H7 (cell line): ENCODE results near the gene NPDC1. TPM values are rescaled to one million over a fixed set of nuclear protein-coding genes. Genes with fewer than 3 reads are reported as not detected.

ENCODE experiments used
- DNase-seq: peaks from one replicate; pipeline ENCODE4 v3.0.0; 2012
- H3K27me3 ChIP-seq: 2 replicates; pipeline ENCODE4 v1.6.0; 2011; ENCODE audit warnings: mild to moderate bottlenecking, low read length; ENCODE audit not compliant: control insufficient read depth, insufficient read depth
- H3K36me3 ChIP-seq: replicated peaks from 2 replicates; pipeline ENCODE4 v1.5.1; 2011; ENCODE audit warnings: low read length; ENCODE audit not compliant: control insufficient read depth, insufficient read depth
- H3K4me3 ChIP-seq: 2 replicates; pipeline ENCODE4 v1.5.1; 2011; ENCODE audit warnings: low read depth, mild to moderate bottlenecking, control low read depth, low read length, moderate library complexity; ENCODE audit not compliant: insufficient read depth
- total RNA-seq: library from RNA; depleted of rRNA; stranded (reverse); fragments of >200 nt; shearing (Covaris generic); gene quantifications from 2 replicates; pipeline ENCODE4 v1.2.3, GENCODE V29; 2014

Gene NPDC1
- total RNA-seq, 1 experiment from 2014 or later = 10.1 TPM

DNA sequence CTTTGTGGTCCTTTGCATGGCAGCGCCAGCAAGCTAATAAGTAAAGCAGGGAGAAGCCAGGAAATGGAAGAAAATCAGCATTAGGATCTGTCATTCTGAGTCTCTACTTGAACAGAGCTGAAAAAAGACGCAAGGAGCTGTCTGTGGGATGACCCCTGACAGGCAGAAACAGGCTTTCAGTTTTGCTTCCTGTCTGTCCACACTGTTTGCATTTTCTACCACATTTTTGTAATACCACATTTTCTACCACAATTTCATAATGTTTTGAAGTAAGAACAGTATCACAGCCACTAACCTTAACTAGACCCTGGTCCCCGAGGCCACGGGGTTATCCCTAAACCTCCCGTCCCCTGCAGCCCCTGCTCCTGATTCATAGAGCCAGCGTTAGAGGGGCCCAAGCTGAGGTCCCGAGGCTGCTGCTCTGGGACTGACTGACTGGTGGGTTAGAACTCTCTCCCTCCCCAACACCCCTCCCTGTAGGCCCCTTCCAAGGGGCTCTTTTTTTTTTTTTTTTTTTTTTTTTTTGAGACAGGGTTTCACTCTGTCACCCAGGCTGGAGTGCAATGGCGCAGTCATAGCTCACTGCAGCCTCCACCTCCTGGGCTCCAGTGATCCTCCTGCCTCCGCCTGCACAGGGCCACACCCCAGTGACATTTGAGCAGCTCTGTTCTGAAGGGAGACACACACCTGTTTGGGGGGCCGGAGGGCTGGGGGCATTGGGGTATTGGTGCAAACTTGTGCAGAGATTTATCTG, 45.6 kb downstream of the NPDC1 start:
- no peaks in the 10 kb centered on the region for H3K36me3 ChIP-seq
- DNase-seq = no peak
- H3K27me3 ChIP-seq = no peaks in the 10 kb centered on the region
- no peak overlapping the region for H3K4me3 ChIP-seq

GRCh38 chr9:136997830-136998234, 48.1 kb downstream of the NPDC1 start:
- Histone ChIP-seq H3K4me3 (no peak overlapping the region), H3K36me3 (peaks cover 2% of the 10 kb centered on the region), H3K27me3 (no peaks in the 10 kb centered on the region)
- DNase-seq = no peak

GRCh38 chr9:136997371-136997770, 48.6 kb downstream of the NPDC1 start:
- no peak for DNase-seq
- no peak overlapping the region; the same call in 1 of the 2 replicates for H3K4me3 ChIP-seq
- H3K36me3 ChIP-seq = peaks cover 2% of the 10 kb centered on the region
- no peaks in the 10 kb centered on the region for H3K27me3 ChIP-seq

- Histone ChIP-seq H3K27me3 (no peaks in the 10 kb centered on the region), H3K4me3 (peak within 1 kb of the TSS; percentile 28; the same call in 1 of the 2 replicates), H3K36me3 (peaks cover 2% of the 10 kb centered on the region)
- peak; percentile 95 for DNase-seq
Observed at GRCh38 chr9:136996361-136997292, 49.4 kb downstream of the NPDC1 start, which contains the start of gene CLIC3. TSS of gene CLIC3 (minus strand) at chr9:136996568. CDS start at chr9:136996543, 25 bp downstream.

DNA sequence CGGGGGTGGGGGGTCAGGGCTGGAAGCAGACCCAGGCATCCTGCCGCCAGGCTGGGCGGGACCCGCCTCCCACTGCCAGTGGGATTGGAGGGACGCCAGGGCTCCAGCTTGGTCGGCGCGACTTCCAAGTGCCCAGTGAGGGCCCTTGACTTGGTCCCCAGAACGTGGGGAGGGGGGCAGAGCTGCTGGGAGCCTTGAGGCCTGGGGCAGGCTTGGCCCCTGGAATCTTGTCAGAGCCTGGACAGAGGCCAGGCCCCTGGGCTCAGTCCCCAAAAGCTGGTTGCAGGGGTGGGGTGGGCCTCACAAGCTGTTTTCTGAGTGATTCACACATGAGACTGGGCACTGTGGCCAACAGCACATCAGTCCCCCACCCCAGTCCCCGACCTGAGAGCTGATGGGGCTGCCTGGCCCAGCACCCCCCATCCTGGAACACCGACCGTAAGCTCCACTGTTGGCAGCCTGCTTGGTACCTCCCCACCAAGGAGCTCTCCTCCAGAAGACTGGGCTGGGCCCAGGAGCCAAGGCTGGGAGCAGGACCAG, 50.1 kb downstream of the NPDC1 start:
- Histone ChIP-seq H3K36me3 (peaks cover 2% of the 10 kb centered on the region), H3K27me3 (peaks cover 4% of the 10 kb centered on the region), H3K4me3 (no peak overlapping the region; the same call in 1 of the 2 replicates)
- DNase-seq = no peak

DNA sequence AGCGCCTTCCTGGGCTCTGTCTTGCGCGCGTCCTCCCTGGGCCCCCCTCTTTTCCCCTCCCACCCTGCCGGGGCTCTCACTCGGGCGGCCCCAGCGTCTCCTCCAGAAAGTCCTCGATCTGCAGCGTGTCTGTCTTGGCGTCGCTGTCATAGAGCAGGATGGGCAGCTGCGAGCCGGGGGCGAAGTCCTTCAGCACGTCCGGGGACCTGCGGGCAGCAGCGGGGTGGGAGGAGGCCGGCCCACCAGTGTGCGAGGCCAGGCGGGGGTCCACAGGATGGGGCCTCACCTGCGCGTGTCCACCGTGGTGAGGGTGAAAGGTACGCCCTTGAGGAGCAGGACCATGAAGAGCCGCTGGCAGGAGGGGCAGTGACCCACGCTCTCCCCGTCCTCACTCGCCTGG, 50.6 kb downstream of the NPDC1 start:
- Histone ChIP-seq H3K36me3 (peaks cover 2% of the 10 kb centered on the region), H3K27me3 (peaks cover 4% of the 10 kb centered on the region), H3K4me3 (no peak overlapping the region)
- no peak for DNase-seq

GRCh38 chr9:136994888-136995230, 51.1 kb downstream of the NPDC1 start:
- Histone ChIP-seq H3K36me3 (peaks cover 2% of the 10 kb centered on the region), H3K4me3 (no peak overlapping the region), H3K27me3 (peaks cover 4% of the 10 kb centered on the region)
- no peak for DNase-seq

- H3K4me3 ChIP-seq = no peak overlapping the region
- H3K27me3 ChIP-seq = peaks cover 4% of the 10 kb centered on the region
- peaks cover 2% of the 10 kb centered on the region for H3K36me3 ChIP-seq
- DNase-seq = no peak
Observed at GRCh38 chr9:136994180-136994887, 51.6 kb downstream of the NPDC1 start.

- peaks cover 2% of the 10 kb centered on the region for H3K36me3 ChIP-seq
- H3K4me3 ChIP-seq = peak overlapping the region; percentile 84
- no peak for DNase-seq
- peaks cover 4% of the 10 kb centered on the region for H3K27me3 ChIP-seq
Observed at GRCh38 chr9:136992819-136993369, 53.1 kb downstream of the NPDC1 start.

GRCh38 chr9:136991993-136992818, 53.8 kb downstream of the NPDC1 start, which contains the start of gene PAXX:
TSS of gene PAXX (plus strand) at chr9:136992422. CDS start at chr9:136992444, 22 bp downstream.
- Histone ChIP-seq H3K36me3 (peaks cover 2% of the 10 kb centered on the region), H3K27me3 (peaks cover 4% of the 10 kb centered on the region), H3K4me3 (peak within 1 kb of the TSS; percentile 84)
- DNase-seq = peak; percentile 100

DNA sequence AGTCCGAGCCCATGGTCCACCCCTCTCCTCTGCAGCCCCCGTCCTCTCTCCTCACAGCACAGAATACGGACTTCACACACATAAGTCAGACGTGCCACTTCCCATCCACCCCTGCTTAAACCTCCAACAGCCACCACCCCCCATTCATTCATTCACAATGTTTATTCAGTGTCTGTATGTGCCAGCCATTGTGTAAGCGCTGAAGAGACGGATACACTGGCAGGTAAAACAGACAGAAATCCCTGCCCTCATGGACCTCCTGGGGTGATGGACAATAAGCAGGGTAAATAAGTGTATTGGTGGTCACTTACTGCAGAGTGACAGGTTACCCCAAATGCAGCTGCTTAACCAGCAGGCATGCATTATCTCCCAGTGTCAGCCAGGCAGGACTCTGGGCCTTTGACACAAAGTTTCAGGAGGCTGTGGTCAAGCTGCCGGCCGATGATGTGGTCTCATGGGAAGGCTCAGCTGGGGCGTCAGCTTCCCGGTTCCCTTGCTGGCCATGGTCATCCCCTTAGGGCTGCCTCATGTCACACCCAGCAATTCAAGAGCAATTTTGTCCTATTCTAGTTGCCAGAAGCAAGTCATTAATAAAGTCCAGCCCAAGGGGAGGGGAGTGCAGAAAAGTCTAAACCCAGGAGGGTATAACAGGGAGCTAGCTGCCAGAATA, 55.6 kb downstream of the NPDC1 start:
- DNase-seq = no peak
- Histone ChIP-seq H3K4me3 (no peak overlapping the region), H3K27me3 (peaks cover 8% of the 10 kb centered on the region), H3K36me3 (peaks cover 2% of the 10 kb centered on the region)
